Glutamatergic neuron (in vitro differentiated cells): ENCODE results near the gene SH3PXD2B. TPM values are rescaled to one million over a fixed set of nuclear protein-coding genes. Genes with fewer than 3 reads are reported as not detected.

ENCODE experiments used
- DNase-seq: peaks from one replicate; pipeline ENCODE4 v3.0.0; 2022
- H3K27ac Mint-ChIP-seq: one replicate; pipeline ENCODE4 v1.8.0; 2020; ENCODE audit warnings: mild to moderate bottlenecking, mixed read lengths, inconsistent platforms; ENCODE audit not compliant: unreplicated experiment
- H3K27me3 Mint-ChIP-seq: one replicate; pipeline ENCODE4 v1.8.0; 2020; ENCODE audit warnings: mild to moderate bottlenecking, moderate library complexity, mixed read lengths, inconsistent platforms; ENCODE audit not compliant: unreplicated experiment
- H3K36me3 Mint-ChIP-seq: one replicate; pipeline ENCODE4 v1.8.0; 2020; ENCODE audit warnings: mild to moderate bottlenecking, mixed read lengths, inconsistent platforms; ENCODE audit not compliant: unreplicated experiment
- H3K4me1 Mint-ChIP-seq: one replicate; pipeline ENCODE4 v1.8.0; 2020; ENCODE audit warnings: mild to moderate bottlenecking, low read depth, mixed read lengths, inconsistent platforms; ENCODE audit not compliant: unreplicated experiment
- H3K4me3 Mint-ChIP-seq: one replicate; pipeline ENCODE4 v1.8.0; 2020; ENCODE audit warnings: mild to moderate bottlenecking, mixed read lengths, inconsistent platforms; ENCODE audit not compliant: unreplicated experiment
- H3K9me3 Mint-ChIP-seq: one replicate; pipeline ENCODE4 v1.8.0; 2020; ENCODE audit warnings: mild to moderate bottlenecking, moderate library complexity, mixed read lengths, inconsistent platforms; ENCODE audit not compliant: unreplicated experiment
- CTCF ChIP-seq: fragments of 200-600 bp; sonication (generic); IDR thresholded peaks from one replicate; pipeline ENCODE4 v1.5.0; 2021; ENCODE audit not compliant: partially characterized antibody, unreplicated experiment
- total RNA-seq: library from RNA; stranded (reverse); fragmentation: NEBNext Ultra II Directional; extraction: Animal tissue kit (Norgen Biotek cat#: 25700); gene quantifications from one replicate; pipeline ENCODE4 v1.2.1, GENCODE V29; 2021; ENCODE audit not compliant: unreplicated experiment

The SH3PXD2B gene
- total RNA-seq, 1 donor from 2014 or later = 96.8 TPM

GRCh38 chr5:172305380-172305779 lies 148.9 kb downstream of the SH3PXD2B start:
- no peak overlapping the region for H3K27ac Mint-ChIP-seq
- no peaks in the 10 kb centered on the region for H3K36me3 Mint-ChIP-seq
- peaks cover 6% of the 10 kb centered on the region for H3K9me3 Mint-ChIP-seq
- DNase-seq = no peak
- no peak for TF ChIP-seq CTCF
- H3K4me1 Mint-ChIP-seq = peaks cover 1% of the 10 kb centered on the region
- no peak overlapping the region for H3K4me3 Mint-ChIP-seq
- H3K27me3 Mint-ChIP-seq = peaks cover 2% of the 10 kb centered on the region

GRCh38 chr5:172303572-172304335 lies 150.6 kb downstream of the SH3PXD2B start:
- DNase-seq = no peak
- H3K4me1 Mint-ChIP-seq = peaks cover 1% of the 10 kb centered on the region
- peaks cover 2% of the 10 kb centered on the region for H3K27me3 Mint-ChIP-seq
- H3K27ac Mint-ChIP-seq = peak overlapping the region; percentile 52
- H3K36me3 Mint-ChIP-seq = no peaks in the 10 kb centered on the region
- H3K4me3 Mint-ChIP-seq = no peak overlapping the region
- TF ChIP-seq CTCF = no peak
- peaks cover 6% of the 10 kb centered on the region for H3K9me3 Mint-ChIP-seq

- TF ChIP-seq CTCF = no peak
- Mint-ChIP-seq H3K27me3 (peaks cover 3% of the 10 kb centered on the region), H3K4me1 (peaks cover 1% of the 10 kb centered on the region), H3K4me3 (no peak overlapping the region), H3K9me3 (peaks cover 6% of the 10 kb centered on the region), H3K27ac (peak overlapping the region; percentile 52), H3K36me3 (no peaks in the 10 kb centered on the region)
- no peak for DNase-seq
Observed at GRCh38 chr5:172303162-172303561, 151.2 kb downstream of the SH3PXD2B start.

GRCh38 chr5:172302047-172302710 lies 152.1 kb downstream of the SH3PXD2B start:
- Mint-ChIP-seq H3K27ac (no peak overlapping the region), H3K4me3 (no peak overlapping the region), H3K9me3 (peaks cover 6% of the 10 kb centered on the region), H3K4me1 (peaks cover 1% of the 10 kb centered on the region), H3K36me3 (no peaks in the 10 kb centered on the region), H3K27me3 (peaks cover 3% of the 10 kb centered on the region)
- no peak for DNase-seq
- TF ChIP-seq CTCF = no peak

GRCh38 chr5:172299916-172300439 lies 154.3 kb downstream of the SH3PXD2B start:
- Mint-ChIP-seq H3K27ac (no peak overlapping the region), H3K4me3 (no peak overlapping the region), H3K36me3 (no peaks in the 10 kb centered on the region), H3K27me3 (peaks cover 3% of the 10 kb centered on the region), H3K4me1 (peaks cover 1% of the 10 kb centered on the region), H3K9me3 (peaks cover 6% of the 10 kb centered on the region)
- no peak for TF ChIP-seq CTCF
- DNase-seq = no peak
